Measurements from ENCODE around the gene LAMB1. TPM values are rescaled to one million over a fixed set of nuclear protein-coding genes. Genes with fewer than 3 reads are reported as not detected.
"Not testable (repeated sequence)": the region's sequence is repeated elsewhere in the genome, so short reads cannot be mapped to it uniquely, and the experiment has no call there.

Gene LAMB1
- total RNA-seq, 1 donor, result 332 TPM

DNA sequence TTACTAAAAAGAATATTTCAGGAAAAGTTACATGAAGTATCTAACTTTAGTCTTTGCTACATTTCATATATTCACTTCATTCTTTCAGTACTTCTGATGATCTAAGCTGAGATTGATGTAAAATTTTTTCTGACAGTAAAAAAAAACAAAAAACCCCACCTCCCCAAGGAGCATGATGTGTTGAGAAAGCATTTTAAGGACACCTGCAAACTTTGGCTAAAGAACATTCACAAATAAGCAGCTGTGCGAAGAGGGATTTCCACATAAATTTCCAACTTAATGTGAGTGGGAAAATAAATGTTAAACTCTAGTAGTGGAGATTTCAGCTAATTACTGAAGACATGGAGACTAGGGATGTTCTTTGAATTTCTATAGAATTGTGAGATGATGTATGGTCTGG lies 76.5 kb downstream of the LAMB1 start:
- TF ChIP-seq, protein P1, sequence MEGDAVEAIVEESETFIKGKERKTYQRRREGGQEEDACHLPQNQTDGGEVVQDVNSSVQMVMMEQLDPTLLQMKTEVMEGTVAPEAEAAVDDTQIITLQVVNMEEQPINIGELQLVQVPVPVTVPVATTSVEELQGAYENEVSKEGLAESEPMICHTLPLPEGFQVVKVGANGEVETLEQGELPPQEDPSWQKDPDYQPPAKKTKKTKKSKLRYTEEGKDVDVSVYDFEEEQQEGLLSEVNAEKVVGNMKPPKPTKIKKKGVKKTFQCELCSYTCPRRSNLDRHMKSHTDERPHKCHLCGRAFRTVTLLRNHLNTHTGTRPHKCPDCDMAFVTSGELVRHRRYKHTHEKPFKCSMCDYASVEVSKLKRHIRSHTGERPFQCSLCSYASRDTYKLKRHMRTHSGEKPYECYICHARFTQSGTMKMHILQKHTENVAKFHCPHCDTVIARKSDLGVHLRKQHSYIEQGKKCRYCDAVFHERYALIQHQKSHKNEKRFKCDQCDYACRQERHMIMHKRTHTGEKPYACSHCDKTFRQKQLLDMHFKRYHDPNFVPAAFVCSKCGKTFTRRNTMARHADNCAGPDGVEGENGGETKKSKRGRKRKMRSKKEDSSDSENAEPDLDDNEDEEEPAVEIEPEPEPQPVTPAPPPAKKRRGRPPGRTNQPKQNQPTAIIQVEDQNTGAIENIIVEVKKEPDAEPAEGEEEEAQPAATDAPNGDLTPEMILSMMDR (IDR thresholded peaks at IDR 0.05; ENCODE audit: insufficient read depth, low read length), result no peak
- DNase-seq (ENCODE audit: low read depth), result no peak

DNA sequence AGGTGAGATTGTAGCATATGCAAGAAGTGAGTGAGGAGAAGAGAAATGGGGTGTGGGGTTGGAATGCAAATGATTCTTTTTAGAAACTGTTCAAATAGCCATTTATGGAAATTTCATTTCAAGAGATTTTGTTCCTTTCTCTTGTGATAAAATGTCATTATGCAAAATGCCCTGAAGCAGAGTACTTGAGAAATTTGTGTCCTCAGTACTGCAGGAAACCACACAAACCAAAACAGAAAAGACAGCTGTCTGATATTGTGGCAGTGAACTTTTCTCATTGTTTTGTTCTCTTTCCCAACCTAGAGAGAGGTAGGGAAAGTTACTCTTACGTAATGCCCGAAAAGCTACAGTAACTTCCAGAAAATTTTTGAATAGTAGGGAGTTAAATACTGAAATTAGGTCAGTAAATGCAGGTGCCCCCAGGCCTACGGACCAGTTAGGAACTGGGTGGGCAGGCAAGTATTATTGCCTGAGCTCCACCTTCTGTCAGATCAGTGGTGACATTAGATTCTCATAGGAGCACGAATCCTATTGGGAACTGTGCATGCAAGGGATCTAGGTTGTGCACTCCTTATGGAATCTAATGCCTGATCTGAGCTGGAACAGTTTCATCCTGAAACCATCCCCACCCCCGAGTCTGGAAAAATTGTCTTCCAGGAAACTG lies 78.0 kb downstream of the LAMB1 start:
- DNase-seq (ENCODE audit: low read depth), result no peak
- TF ChIP-seq, protein P1 (IDR thresholded peaks at IDR 0.05; ENCODE audit: insufficient read depth, low read length), result no peak
- no peak overlapping the region for H3K4me3 ChIP-seq (ENCODE audit: low read depth, low read length)

More for the DNA sequence above, 76.5 kb downstream of the LAMB1 start:
- no peak overlapping the region for H3K4me3 ChIP-seq (ENCODE audit: low read depth, low read length)

DNA sequence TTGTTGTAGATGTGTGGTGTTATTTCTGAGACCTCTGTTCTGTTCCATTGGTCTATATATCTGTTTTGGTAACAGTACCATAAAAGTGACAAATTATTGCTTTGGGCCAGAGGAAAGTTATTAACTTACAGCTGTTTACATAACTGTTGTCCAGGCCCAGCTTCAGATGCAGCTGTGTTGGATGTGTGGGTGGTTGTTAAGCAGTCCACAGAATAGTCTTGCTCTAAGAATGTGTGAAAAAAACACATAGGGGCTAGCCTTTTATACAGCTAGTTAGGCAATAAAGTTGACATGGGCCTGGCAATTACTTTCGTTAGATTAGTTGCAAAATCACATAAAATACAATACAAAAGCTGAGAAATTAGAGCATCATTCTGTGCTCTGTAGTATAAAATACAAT lies 80.1 kb downstream of the LAMB1 start:
- DNase-seq (ENCODE audit: low read depth), result no peak
- no peak overlapping the region for H3K4me3 ChIP-seq (ENCODE audit: low read depth, low read length)
- TF ChIP-seq, protein P1 (IDR thresholded peaks at IDR 0.05; ENCODE audit: insufficient read depth, low read length), result no peak

DNA sequence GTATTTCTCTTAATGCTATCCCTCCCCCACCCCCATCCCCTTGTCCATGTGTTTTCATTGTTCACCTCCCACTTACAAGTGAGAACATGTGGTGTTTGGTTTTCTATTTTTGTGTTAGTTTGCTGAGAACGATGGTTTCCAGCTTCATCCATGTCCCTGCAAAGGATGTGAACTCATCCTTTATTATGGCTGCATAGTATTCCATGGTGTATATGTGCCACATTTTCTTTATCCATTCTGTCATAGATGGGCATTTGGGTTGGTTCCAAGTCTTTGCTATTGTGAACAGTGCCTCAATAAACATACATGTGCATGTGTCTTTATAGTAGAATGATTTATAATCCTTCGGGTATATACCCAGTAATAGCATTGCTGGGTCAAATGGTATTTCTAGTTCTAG lies 81.1 kb downstream of the LAMB1 start:
- H3K4me3 ChIP-seq (ENCODE audit: low read depth, low read length); DNase-seq (ENCODE audit: low read depth): not testable (repeated sequence)

DNA sequence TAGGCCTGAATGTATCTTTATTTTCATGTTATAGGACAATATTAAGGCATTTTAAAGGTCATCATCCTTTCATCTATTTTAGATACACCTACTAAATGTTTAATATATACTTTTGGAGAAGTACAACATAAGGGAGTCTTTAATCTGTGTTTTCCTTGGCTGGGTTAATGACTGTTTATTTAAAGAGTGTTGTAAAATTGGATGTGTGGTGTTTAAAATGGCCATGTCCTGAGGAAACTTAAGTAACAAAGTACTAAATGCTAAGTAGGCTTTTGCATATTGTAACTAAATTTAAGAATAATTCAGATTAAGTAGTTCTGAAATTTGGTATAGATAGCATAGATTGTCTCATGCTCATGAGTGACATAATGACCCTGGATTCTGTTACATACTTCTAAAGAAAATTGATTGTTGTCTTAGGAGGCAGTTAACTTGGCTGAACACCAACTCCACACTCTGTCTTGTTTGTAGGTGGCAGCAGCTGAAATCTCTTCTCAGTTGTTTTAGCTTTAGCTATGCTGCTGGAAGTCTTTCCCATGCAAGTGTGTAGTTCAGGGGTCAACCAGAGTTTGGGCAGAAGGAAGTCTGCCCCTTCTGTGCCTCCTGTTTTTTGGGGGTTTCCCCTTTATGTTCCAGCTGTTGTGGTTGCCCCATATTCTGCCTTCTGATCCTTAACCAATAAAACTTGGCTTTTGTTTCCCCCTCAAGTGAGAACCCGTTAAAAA lies 82.8 kb downstream of the LAMB1 start:
- no peak overlapping the region for H3K4me3 ChIP-seq (ENCODE audit: low read depth, low read length)
- TF ChIP-seq, protein P1 (IDR thresholded peaks at IDR 0.05; ENCODE audit: insufficient read depth, low read length), result no peak
- no peak for DNase-seq (ENCODE audit: low read depth)

DNA sequence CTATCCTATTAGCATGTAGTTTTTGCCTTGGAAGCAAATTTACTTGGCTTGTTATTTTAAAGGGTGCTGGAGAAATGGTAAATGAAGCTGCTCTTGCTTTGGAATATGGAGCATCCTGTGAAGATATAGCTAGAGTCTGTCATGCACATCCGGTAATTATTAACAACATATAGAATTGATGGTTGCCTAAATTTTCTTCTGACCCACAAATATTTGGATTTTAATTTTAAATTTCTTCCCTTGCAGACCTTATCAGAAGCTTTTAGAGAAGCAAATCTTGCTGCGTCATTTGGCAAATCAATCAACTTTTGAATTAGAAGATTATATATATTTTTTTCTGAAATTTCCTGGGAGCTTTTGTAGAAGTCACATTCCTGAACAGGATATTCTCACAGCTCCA lies 84.0 kb downstream of the LAMB1 start:
- TF ChIP-seq, protein P1 (IDR thresholded peaks at IDR 0.05; ENCODE audit: insufficient read depth, low read length), result no peak
- DNase-seq (ENCODE audit: low read depth), result no peak
- no peak overlapping the region for H3K4me3 ChIP-seq (ENCODE audit: low read depth, low read length)

DNA sequence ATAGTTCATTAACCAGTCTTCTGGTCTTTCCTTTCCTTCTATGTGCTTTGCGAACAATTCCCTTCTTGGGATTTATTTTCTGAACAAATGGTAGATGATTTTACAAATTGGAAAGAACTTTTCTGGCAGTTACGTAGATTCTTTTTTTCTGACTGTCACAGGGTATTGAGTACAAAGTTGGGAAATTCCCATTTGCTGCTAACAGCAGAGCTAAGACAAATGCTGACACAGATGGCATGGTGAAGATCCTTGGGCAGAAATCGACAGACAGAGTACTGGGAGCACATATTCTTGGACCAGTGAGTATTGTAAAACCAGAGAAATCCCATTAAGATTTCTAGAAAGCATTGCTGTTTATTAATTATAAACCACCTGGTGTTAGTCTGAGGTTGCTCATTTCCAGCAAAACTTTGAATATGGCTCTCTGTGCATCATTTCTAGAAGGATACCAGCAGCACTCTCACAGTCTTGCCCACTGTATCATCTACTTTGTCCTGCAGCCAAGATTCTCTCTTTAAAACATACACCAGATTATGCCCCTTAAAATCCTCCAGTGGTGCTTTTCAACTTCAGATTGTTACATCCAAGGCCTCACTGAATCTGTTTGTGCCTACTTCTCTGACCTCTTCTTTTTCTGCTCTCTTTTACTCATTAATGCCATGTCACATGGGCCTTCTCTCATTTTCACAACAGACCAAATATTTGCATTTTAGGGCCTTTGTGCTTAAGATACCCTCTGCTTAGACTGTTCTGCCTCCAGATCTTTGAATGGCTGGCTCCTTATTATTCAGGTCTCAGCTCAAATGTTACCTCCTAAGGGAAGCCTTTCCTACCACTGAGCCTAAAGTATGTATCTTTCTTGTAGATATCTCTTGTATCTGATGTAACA lies 85.0 kb downstream of the LAMB1 start:
- no peak overlapping the region for H3K4me3 ChIP-seq (ENCODE audit: low read depth, low read length)
- no peak for DNase-seq (ENCODE audit: low read depth)
- TF ChIP-seq, protein P1 (IDR thresholded peaks at IDR 0.05; ENCODE audit: insufficient read depth, low read length), result no peak

Data from fibroblast of the aortic adventitia (primary cell).